ENCODE results near the gene SOX6. TPM values are rescaled to one million over a fixed set of nuclear protein-coding genes. Genes with fewer than 3 reads are reported as not detected.

SOX6 gene
- total RNA-seq, 1 donor from 2014 or later = 19.6 TPM

- Mint-ChIP-seq H3K36me3 (ENCODE audit: low read depth) (peaks cover 9% of the 10 kb centered on the region), H3K4me1 (peaks cover 41% of the 10 kb centered on the region), H3K27ac (ENCODE audit: unreplicated experiment) (no peak overlapping the region), H3K9me3 (peaks cover 9% of the 10 kb centered on the region), H3K27me3 (ENCODE audit: low read depth) (no peaks in the 10 kb centered on the region), H3K4me3 (no peak overlapping the region)
- TF ChIP-seq CTCF (conservative IDR thresholded peaks at IDR 0.05) = no peak
- DNase-seq (ENCODE audit: low read depth, low spot score) = no peak
Measured at GRCh38 chr11:16110886-16111285, 245.5 kb downstream of the SOX6 start.

- no peak for TF ChIP-seq CTCF (conservative IDR thresholded peaks at IDR 0.05)
- Mint-ChIP-seq H3K36me3 (ENCODE audit: low read depth) (peaks cover 3% of the 10 kb centered on the region), H3K9me3 (peaks cover 10% of the 10 kb centered on the region), H3K4me3 (no peak overlapping the region), H3K27me3 (ENCODE audit: low read depth) (no peaks in the 10 kb centered on the region), H3K4me1 (peaks cover 23% of the 10 kb centered on the region), H3K27ac (ENCODE audit: unreplicated experiment) (no peak overlapping the region)
- DNase-seq (ENCODE audit: low read depth, low spot score) = no peak
Measured at GRCh38 chr11:16099343-16099900, 256.9 kb downstream of the SOX6 start.

GRCh38 chr11:16098526-16099205, 257.7 kb downstream of the SOX6 start:
- no peak overlapping the region for H3K4me3 Mint-ChIP-seq
- H3K4me1 Mint-ChIP-seq = peaks cover 27% of the 10 kb centered on the region
- H3K27ac Mint-ChIP-seq (ENCODE audit: unreplicated experiment) = no peak overlapping the region
- no peak for DNase-seq (ENCODE audit: low read depth, low spot score)
- peaks cover 9% of the 10 kb centered on the region for H3K9me3 Mint-ChIP-seq
- H3K36me3 Mint-ChIP-seq (ENCODE audit: low read depth) = peaks cover 3% of the 10 kb centered on the region
- no peaks in the 10 kb centered on the region for H3K27me3 Mint-ChIP-seq (ENCODE audit: low read depth)
- TF ChIP-seq CTCF (conservative IDR thresholded peaks at IDR 0.05) = no peak

- DNase-seq (ENCODE audit: low read depth, low spot score) = no peak
- TF ChIP-seq CTCF (conservative IDR thresholded peaks at IDR 0.05) = no peak
- Mint-ChIP-seq H3K4me3 (no peak overlapping the region), H3K9me3 (no peaks in the 10 kb centered on the region), H3K27me3 (ENCODE audit: low read depth) (no peaks in the 10 kb centered on the region), H3K27ac (ENCODE audit: unreplicated experiment) (no peak overlapping the region), H3K36me3 (ENCODE audit: low read depth) (no peaks in the 10 kb centered on the region), H3K4me1 (peaks cover 38% of the 10 kb centered on the region)
Measured at GRCh38 chr11:16097543-16097942, 258.8 kb downstream of the SOX6 start.

- peaks cover 49% of the 10 kb centered on the region for H3K4me1 Mint-ChIP-seq
- no peak for TF ChIP-seq CTCF (conservative IDR thresholded peaks at IDR 0.05)
- no peaks in the 10 kb centered on the region for H3K9me3 Mint-ChIP-seq
- no peaks in the 10 kb centered on the region for H3K27me3 Mint-ChIP-seq (ENCODE audit: low read depth)
- H3K4me3 Mint-ChIP-seq = no peak overlapping the region
- H3K36me3 Mint-ChIP-seq (ENCODE audit: low read depth) = no peaks in the 10 kb centered on the region
- DNase-seq (ENCODE audit: low read depth, low spot score) = no peak
- H3K27ac Mint-ChIP-seq (ENCODE audit: unreplicated experiment) = no peak overlapping the region
Measured at GRCh38 chr11:16096336-16096735, 260.0 kb downstream of the SOX6 start.

Data from neural crest cell (in vitro differentiated cells).